Activated naive CD4-positive, alpha-beta T cell treated with Interleukin-2 at 50 U/mL for 16 hours (primary cell): Measurements from ENCODE around the gene ZNF143.
A peak's percentile ranks its signal among the peaks of the same experiment; 100 is the strongest.
"Not testable (repeated sequence)": the region's sequence is repeated elsewhere in the genome, so short reads cannot be mapped to it uniquely, and the experiment has no call there.

ENCODE experiments used
- DNase-seq: peaks from one replicate; pipeline ENCODE4 v3.0.0-alpha.2; 2020

ZNF143 gene

GRCh38 chr11:9460322-9461062 lies at the start of gene ZNF143:
Gene ZNF143 (plus strand): TSS chr11:9461012. CDS start chr11:9471309, 10,297 bp downstream.
- peak; percentile 100 for DNase-seq

- DNase-seq: no peak
These were observed 32.1 kb upstream of the ZNF143 start for GRCh38 chr11:9428706-9429105.

DNA sequence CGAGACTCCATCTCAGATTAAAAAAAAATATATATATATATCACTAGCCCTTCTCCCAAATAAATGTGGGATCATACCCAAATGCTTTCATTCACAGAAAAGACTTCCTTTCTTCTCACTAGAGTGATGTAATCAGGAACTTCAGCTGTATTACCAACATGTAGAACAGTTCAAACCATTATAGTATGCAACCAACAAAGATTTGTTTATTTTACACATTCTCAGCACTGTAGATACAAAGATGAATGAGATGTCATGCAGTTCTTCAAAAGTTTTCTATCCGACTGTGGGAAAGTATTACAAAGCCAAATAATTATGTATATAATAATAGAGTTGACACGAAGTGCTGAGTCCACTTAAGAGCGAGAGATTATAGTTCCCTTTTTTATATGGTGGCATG lies 22.2 kb upstream of the ZNF143 start:
- no peak for DNase-seq

DNA sequence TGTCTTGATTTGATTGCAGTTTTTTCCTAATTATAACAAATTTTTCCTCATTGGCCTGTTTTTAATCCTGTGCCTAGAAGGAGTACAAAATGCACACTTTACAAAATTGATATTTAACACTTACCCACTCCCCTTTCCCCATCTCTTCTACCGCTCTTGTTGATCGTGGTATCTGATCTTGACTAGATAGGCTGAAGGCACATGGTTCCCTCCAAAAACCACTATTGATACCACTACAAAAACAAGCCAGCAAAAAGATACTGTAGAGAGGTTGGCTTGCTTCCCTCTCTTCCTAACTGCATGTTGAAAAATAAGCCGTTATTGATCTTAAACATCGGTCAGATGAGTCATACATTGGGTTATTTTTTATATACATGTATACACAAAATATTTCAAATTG lies 14.6 kb upstream of the ZNF143 start:
- DNase-seq: no peak

DNA sequence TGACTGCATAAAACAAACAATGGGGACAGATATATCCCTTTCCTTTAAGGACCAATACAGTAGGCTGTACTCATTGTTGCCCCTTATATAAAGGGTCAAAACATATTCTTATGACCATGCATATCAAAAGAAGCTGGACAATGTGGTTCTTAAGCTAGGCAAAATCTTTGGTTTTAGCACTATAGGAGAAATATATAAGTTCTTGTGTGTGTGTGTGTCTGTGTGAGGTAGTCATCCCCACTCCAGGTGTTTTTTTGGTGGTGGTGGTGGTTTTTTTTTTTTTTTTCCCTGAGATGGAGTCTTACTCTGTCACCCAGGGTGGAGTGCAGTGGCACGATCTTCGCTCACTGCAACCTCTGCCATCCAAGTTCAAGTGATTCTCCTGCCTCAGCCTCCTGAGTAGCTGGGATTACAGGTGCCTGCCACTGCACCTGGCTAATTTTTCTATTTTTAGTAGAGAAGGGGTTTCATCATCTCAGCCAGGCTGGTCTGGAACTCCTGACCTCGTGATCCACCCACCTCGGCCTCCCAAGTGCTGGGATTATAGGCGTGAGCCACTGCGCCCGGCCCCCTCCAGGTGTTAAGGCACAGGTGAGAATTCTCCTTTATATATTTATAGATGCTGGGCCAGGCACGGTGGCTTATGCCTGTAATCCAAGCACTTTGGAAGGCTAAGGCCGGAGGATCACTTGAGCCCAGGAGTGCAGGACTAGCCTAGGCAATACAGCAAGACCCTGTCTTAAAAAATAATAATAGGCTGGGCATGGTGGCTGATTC lies 12.0 kb upstream of the ZNF143 start:
- no peak for DNase-seq

- DNase-seq: not testable (repeated sequence)
These were observed 8.8 kb upstream of the ZNF143 start for GRCh38 chr11:9452023-9452422.

DNA sequence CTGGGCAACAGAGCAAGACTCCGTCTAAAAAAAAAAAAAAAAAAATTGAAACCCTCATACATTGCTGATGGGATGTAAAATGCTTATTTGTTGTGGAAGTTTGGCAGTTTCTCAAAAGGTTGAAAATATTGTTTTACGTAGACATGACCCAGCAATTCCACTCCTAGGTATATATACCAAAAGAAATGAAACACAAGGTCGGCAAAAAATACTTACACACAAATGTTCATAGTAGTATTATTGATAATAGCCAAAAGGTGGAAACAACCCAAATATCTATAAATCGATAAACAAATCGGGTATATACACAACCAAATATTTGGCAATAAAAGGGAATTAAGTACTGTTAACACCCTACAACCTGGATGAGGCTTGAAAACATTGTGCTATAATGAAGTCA lies 5.1 kb upstream of the ZNF143 start:
- DNase-seq: no peak

DNA sequence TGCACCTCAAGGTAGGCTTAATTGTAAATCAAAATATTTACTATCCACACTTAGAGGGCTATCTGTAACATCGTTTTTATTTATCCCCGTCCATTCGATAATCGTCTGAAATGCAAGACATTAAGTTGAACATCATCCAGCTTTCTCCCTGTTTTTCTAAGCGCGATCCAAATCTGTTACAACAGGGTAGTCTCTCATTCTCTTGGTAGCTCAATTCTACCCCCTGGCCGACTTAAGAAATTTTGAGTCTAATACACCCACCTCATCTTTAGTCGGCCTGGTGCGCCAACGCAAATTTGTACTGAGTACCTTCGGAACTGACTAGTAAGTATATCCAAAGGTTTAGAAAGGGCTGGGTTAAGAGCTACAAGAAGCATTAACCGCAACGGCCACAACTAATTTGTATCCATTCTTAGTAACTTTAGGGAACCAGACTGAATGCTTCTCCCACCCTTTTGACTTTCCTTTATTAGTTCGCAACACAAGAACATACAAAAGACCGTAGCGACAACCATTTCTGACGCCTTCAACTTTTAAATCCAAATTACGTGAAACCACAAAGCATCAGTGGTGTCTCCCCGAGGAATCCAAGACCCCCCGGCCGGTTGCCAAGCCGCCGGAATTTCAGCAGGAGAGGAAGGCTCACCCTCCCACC lies 1.0 kb upstream of the ZNF143 start:
- DNase-seq: peak; percentile 54

DNA sequence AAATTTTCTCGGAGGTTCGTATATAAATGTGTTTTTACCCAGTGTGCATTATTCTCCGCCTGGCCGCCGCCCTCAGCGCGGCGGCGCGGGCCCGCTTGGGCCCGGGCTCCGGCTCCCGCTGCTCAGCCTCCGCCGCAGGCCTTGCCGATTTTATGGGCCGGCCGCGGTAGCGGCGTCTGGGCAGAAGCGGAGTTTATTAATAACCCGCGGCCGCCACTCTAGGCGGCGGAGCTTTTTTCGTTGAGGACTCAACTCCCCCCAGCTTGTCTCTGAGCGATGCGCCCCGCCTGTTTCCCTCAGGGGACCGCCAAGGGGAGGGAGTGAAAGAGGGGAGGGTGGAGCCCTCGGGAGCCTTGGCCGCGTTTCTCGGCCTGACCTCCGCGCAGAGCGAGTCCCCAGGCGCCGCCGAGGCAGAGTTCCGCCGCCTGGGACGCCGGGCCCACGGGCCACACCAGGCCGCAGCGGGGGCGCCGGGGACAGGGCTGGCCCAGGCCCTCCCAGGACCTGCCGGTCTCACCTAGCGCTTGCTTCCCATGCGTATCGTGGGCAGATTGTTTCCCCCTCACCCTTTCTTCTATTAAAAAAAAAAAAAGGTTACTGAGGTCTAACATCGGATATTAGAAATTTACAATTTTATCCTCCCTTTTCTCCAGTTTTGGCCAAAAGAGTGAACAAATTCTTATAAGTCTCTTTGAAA lies 399 bp downstream of the ZNF143 start:
- peak; percentile 80 for DNase-seq

DNA sequence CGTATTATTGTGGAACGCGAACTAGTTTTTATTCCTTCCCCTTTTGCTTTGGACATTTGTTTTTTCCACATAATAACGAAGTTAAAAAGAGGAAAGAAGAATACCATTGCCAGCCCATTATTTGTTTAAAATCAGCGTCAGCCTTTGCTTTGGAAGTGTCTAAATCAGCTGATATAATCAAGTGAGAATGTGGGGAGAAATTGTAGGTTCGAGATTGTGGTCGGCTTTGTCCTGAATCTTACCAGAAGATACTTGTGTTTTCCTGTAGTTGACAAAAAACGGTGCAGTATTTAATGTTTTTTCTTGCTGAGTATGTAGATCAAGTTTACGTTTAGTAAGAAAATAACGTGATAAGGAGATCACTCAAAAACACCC lies 935 bp downstream of the ZNF143 start:
- no peak for DNase-seq

- DNase-seq: no peak
These were observed 1.5 kb downstream of the ZNF143 start for GRCh38 chr11:9462172-9462799.

- DNase-seq: no peak
These were observed 2.2 kb downstream of the ZNF143 start for GRCh38 chr11:9462806-9463537.

DNA sequence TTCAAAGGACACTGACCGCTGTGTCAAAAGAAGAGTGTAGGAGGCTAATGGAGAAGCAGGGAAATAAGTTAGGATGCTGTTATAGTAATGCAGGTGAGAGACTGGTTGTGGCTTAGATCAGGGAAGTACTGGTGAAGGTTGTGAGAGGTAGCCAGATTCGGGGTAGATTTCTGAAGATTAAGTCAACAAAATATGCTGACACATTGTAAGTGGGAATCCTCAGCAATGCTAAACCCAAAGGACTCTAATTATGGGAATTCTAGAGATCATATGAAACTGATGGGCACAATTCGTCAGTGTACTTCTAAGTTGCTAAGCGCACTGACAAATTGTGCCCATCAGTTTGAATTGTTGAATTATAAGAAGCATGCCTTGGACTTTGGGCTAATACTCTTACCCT lies 10.0 kb downstream of the ZNF143 start:
- no peak for DNase-seq

- no peak for DNase-seq
These were observed 12.6 kb downstream of the ZNF143 start for GRCh38 chr11:9473408-9473807.

DNA sequence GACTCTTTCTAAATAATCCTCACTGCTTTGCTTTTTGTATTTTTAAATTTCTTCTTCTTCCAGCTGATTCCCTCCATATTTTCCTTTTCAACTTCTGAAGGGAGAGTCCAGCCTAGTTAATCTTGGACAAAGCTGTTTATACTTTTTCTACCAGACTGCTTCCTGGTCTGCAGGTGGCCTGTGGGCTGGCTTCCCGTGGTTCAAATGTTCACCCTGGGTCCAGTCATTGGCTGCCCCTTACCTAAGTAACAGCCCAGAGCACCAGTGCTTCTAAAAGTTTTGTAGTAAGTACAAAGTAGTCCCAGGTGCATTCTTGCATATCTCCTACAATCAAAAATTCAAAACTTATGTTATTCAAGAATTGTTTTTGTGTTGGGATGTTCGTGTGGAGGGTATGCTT lies 19.1 kb downstream of the ZNF143 start:
- DNase-seq: no peak

DNA sequence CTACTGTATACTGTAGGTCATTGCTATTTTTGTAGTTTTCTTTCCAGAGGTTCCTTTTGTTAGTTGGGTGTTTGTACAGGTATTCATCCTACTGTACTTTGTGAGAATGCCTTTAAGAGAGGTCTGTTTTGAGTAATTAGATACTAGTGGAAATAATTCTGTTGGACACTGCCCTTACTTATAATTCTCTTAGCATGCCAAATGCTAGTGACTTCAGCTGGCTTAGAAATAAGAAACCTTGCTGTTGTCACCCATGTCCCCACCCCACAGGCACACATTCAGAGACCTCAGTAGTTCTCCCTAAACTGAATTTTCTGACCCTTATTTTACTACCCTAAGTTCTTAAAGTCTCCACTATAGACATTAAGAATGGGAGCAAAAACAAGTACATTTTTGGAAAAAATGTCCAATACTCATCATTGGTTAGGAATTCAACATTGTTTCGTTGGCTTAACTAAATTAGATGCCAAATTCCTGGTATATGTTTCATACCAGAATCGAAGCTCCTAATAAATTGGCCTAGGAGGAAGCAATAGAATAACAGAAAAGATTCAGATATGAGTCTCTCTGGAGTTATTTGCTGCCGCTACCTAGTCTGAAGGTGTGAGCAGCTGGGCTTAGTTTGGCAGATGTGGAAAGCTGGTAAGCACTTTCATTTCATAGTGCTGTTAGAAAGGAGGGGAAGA lies 28.4 kb downstream of the ZNF143 start:
- DNase-seq: no peak

DNA sequence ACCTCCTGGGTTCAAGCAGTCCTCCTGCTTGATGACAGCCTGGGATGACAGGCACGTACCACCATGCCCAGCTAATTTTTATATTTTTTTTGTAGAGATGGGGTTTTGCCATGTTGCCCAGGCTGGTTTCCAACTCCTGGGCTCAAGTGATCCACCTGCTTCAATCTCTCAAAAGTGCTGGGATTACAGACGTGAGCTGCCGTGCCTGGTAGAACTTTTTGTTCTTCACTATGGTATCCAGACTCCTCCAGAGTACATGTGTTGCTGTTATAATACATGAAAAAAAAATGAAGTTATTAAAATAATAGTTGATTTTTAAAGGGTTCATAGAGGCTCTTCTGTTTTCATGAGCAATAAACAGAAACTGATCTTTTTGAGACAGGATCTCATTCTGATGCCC lies 29.6 kb downstream of the ZNF143 start:
- DNase-seq: no peak

DNA sequence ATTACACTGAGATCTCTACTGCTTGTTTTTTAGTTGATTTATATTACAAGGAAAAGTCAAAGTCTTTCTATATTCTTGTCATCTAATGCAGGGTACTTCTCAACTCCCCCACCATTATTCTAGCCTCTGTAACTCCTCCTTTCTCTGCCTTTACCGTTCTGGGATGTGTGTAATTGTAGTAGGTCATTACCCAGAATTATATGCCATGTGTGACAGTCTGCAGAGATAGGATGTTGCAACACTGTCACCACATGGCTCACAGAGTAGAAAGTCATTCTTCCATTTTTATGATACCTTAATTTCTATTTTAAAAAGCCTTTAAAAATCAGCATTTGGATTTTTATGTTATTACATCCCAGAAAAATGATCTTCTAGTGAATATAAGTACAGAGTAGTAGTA lies 32.7 kb downstream of the ZNF143 start:
- DNase-seq: no peak

GRCh38 chr11:9494316-9494715 lies 33.5 kb downstream of the ZNF143 start:
- DNase-seq: no peak

DNA sequence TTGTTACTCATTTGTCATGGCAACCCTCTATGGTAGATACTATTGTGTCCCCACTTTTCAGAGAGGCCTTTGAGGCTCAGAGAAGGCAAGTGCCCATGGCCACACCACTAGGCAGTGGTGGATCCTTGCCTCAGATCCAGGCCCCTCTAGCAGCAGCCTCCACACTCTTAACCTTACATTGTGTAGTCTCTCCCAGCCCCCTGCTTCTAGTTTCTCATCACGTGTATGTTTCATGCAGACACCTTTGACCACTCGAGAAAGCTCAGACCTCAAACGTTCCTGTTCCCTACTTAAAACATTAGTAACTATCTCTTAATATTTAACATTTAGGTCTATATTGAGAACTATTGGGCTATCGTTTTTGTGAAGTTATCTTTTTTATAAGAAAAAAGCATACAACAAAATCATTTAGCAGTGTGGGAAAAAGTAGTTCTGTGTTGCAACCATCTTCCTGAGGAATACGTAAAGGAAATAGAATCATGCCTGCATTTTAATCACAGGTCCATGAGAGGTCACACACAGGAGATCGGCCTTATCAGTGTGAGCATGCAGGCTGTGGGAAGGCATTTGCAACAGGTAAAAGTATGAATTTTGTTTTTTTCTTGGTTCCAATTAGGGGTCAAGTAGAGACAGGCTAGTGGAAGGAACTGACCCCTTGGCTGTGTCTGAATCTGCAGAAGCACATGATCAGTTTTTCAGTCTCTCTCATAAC lies 35.1 kb downstream of the ZNF143 start:
- DNase-seq: no peak
